Lower lobe of right lung (tissue), 2 donors: ENCODE data around the gene CHST8. TPM values are rescaled to one million over a fixed set of nuclear protein-coding genes. Genes with fewer than 3 reads are reported as not detected.

Source experiments
- ATAC-seq, 2 donors: fragments of 200-7000 bp; cut with Tn5 transposase; one replicate each; pipeline ENCODE4 v1.9.1; 2020 to 2022; ENCODE audit warnings: mild to moderate bottlenecking in 2 of 2, moderate library complexity in 2 of 2
- DNase-seq: peaks from one replicate; pipeline ENCODE4 v3.0.0-alpha.2; 2020
- H3K27ac ChIP-seq: fragments of 200-600 bp; one replicate; pipeline ENCODE4 v1.8.0; 2022
- H3K27me3 ChIP-seq: fragments of 200-600 bp; one replicate; pipeline ENCODE4 v1.8.0; 2022; ENCODE audit warnings: low read depth
- H3K36me3 ChIP-seq: fragments of 200-600 bp; one replicate; pipeline ENCODE4 v1.8.0; 2022; ENCODE audit warnings: mild to moderate bottlenecking
- H3K4me1 ChIP-seq: fragments of 200-600 bp; one replicate; pipeline ENCODE4 v1.8.0; 2022
- H3K4me3 ChIP-seq: fragments of 200-600 bp; one replicate; pipeline ENCODE4 v1.8.0; 2022; ENCODE audit warnings: mild to moderate bottlenecking
- H3K9me3 ChIP-seq: fragments of 200-600 bp; one replicate; pipeline ENCODE4 v1.8.0; 2022
- CTCF ChIP-seq: fragments of 200-600 bp; IDR thresholded peaks from one replicate; pipeline ENCODE4 v1.8.0; 2022; ENCODE audit warnings: antibody characterized with exemption, mild to moderate bottlenecking
- intact Hi-C: fragments of 100-400 bp; cut with DNase I; formaldehyde crosslinking; loops from one replicate; pipeline ENCODE4 v1.11.0; 2022
- total RNA-seq: library from RNA; stranded (reverse); fragmentation: NEBNext Ultra II Directional; extraction: Animal tissue kit (Norgen Biotek cat#: 25700); gene quantifications from one replicate; pipeline ENCODE4 v1.2.1, GENCODE V29; 2021
- donor health status: DM: no; HTN: yes; CAD: no; lungs with severe emphysema.

Gene CHST8
- total RNA-seq, 1 donor from 2014 or later, result not detected

DNA sequence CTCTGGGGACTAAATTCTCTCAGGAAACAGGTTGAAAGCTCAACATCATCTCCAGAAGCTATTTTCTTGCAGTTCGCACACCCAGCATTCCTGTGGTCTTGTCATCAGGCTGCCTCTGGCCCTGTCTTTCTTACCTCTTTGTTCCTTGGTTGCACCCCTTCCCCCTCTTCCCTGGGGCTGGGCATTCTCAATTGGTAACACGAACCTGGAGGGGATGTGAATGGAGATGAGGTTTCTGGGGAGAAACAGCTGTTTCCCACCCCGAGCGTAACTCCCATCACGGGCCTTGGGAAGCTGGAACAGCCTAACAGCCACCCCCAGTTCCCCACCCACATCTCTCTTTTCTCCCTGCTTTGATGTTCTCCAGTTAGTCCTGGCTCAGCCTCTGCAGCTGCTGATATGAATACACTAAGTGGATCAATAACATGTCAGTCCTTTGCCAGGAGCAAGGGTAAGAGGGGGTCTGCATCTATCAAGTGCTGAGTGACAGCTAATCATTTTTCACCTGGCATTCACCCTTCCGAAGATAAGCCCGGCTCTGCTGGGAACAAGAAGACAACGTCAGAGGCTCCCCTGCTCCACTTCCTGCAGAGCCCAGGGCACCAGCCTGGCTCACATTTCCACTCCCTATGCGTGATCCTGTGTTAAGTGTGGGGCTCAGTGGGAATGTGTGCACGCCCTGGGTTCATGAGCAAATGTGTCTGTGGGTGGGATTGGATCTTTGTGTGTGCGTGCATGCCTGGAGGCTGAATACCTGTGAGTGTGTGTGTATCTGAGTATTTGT lies 100.9 kb downstream of the CHST8 start:
- H3K4me3 ChIP-seq, result no peak overlapping the region
- no peaks in the 10 kb centered on the region for H3K4me1 ChIP-seq
- no peak for DNase-seq
- no peak for TF ChIP-seq CTCF
- no peaks in the 10 kb centered on the region for H3K36me3 ChIP-seq
- H3K27me3 ChIP-seq, result peaks cover 8% of the 10 kb centered on the region
- no peak for ATAC-seq
- H3K27ac ChIP-seq, result no peak overlapping the region
- intact Hi-C loops, result no loop called here
- no peaks in the 10 kb centered on the region for H3K9me3 ChIP-seq

DNA sequence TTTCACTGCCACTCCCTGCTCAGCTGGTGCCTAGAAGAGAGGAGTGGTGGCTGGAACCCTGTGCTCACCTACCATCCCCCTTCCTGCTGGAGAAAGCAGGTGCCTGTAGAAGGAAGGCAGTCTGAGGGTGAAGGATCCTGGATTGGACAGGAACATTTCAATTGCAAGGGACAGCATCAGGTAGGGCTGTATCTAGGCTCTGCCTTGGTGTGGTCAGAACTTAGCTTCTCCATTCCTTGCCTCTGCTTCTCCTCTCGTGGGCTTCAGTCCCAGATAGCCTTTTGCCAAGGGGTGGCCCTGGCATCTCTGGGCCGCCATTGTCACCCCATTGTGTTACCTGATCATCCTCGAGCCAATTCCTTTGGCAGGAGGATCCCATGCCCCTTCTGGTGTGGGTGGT lies 101.8 kb downstream of the CHST8 start:
- DNase-seq, result no peak
- H3K4me1 ChIP-seq, result no peaks in the 10 kb centered on the region
- intact Hi-C loops, result no loop called here
- no peak overlapping the region for H3K4me3 ChIP-seq
- peaks cover 8% of the 10 kb centered on the region for H3K27me3 ChIP-seq
- no peak for TF ChIP-seq CTCF
- H3K36me3 ChIP-seq, result no peaks in the 10 kb centered on the region
- no peaks in the 10 kb centered on the region for H3K9me3 ChIP-seq
- ATAC-seq, result no peak
- no peak overlapping the region for H3K27ac ChIP-seq

DNA sequence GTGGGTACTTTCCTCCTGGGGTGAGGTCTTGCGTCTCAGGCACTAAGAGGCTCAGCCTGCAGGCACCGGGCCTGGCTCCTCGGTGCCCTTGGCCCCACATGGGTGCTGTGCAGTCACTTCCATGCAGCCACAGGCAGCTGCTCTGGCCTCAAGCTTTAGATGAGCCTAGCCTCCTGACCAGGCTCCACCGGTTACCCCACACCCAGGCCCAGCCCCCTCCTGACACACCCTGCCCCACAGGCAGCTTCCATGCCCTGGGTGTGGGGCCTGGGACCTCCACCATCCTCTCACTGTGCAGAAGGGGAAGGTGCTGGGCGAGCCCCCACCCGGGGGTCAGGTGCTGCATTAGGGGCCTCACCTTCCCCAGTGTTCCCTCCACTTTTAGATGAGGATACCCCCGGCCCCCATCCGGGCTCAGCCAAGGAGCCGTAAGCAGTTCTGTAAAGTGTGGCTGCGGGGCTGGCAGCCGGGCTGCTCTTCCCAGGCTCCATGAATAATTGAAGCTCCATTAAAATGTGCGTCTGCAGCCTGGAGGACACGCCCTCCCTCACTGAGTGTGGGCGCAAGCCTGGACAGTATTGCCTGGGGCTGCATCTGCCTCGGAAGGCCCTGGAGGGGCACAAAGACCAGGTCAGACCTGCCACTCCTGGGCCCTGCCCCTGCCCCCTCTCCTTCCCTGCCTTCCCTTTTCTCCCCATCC lies 102.4 kb downstream of the CHST8 start:
- Histone ChIP-seq H3K36me3 (no peaks in the 10 kb centered on the region), H3K27ac (no peak overlapping the region), H3K9me3 (no peaks in the 10 kb centered on the region), H3K27me3 (peaks cover 12% of the 10 kb centered on the region), H3K4me3 (no peak overlapping the region), H3K4me1 (no peaks in the 10 kb centered on the region)
- intact Hi-C loops, result no loop called here
- DNase-seq, result no peak
- no peak for TF ChIP-seq CTCF
- peak in 1 of 2 donors; percentile 5 for ATAC-seq

- Histone ChIP-seq H3K36me3 (no peaks in the 10 kb centered on the region), H3K4me1 (no peaks in the 10 kb centered on the region), H3K27me3 (peaks cover 16% of the 10 kb centered on the region), H3K27ac (no peak overlapping the region), H3K9me3 (no peaks in the 10 kb centered on the region), H3K4me3 (no peak overlapping the region)
- no peak for ATAC-seq
- TF ChIP-seq CTCF, result no peak
- DNase-seq, result no peak
- intact Hi-C loops, result no loop called here
These were observed 102.9 kb downstream of the CHST8 start for GRCh38 chr19:33724721-33725060.

DNA sequence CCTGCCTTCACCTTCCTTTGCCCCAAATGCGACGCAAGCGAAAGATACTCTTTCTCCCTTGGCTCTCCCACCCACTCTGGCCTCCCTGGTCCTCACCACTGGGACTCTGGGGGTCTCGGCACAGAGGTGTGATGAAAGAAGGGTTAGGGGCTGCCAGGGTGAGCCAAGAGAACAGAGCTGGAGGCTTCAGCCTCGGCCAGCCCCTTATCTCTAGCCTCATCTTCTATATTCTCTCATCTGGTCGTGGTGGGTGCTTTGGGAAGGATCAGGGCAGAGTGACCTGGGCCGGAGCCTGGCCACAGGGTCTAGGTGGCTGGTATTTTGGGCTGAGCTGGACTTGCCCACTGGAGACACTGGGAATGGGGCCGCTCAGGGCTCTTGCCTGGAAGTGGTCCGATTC lies 103.8 kb downstream of the CHST8 start:
- Histone ChIP-seq H3K27ac (no peak overlapping the region), H3K4me3 (no peak overlapping the region), H3K9me3 (no peaks in the 10 kb centered on the region), H3K27me3 (peaks cover 14% of the 10 kb centered on the region), H3K4me1 (no peaks in the 10 kb centered on the region), H3K36me3 (no peaks in the 10 kb centered on the region)
- DNase-seq (no peak), ATAC-seq (no peak)
- no peak for TF ChIP-seq CTCF
- intact Hi-C loops, result no loop called here
